Measurements from ENCODE around the gene XYLB.
"Not testable (repeated sequence)": the region's sequence is repeated elsewhere in the genome, so short reads cannot be mapped to it uniquely, and the experiment has no call there.

XYLB gene

GRCh38 chr3:38386992-38387750 lies 40.6 kb downstream of the XYLB start:
- in situ Hi-C loops (cut with MboI; ENCODE audit: low sequenced_read_pairs) = no loop called here

GRCh38 chr3:38387862-38388261 lies 41.3 kb downstream of the XYLB start:
- in situ Hi-C loops (cut with MboI; ENCODE audit: low sequenced_read_pairs) = no loop called here

- in situ Hi-C loops (cut with MboI; ENCODE audit: low sequenced_read_pairs) = no loop called here
Observed at GRCh38 chr3:38392604-38393163, 46.1 kb downstream of the XYLB start.

GRCh38 chr3:38396239-38396638 lies 49.7 kb downstream of the XYLB start:
- in situ Hi-C loops (cut with MboI; ENCODE audit: low sequenced_read_pairs) = no loop called here

GRCh38 chr3:38396861-38397260 lies 50.3 kb downstream of the XYLB start:
- in situ Hi-C loops (cut with MboI; ENCODE audit: low sequenced_read_pairs) = no loop called here

- in situ Hi-C loops (cut with MboI; ENCODE audit: low sequenced_read_pairs) = no loop called here
Observed at GRCh38 chr3:38397320-38397719, 50.7 kb downstream of the XYLB start.

- in situ Hi-C loops (cut with MboI; ENCODE audit: low sequenced_read_pairs) = no loop called here
Observed at GRCh38 chr3:38401246-38401962, 54.8 kb downstream of the XYLB start.

GRCh38 chr3:38404286-38404685 lies 57.7 kb downstream of the XYLB start:
- in situ Hi-C loops (cut with MboI; ENCODE audit: low sequenced_read_pairs) = no loop called here

- in situ Hi-C loops (cut with MboI; ENCODE audit: low sequenced_read_pairs) = no loop called here
Observed at GRCh38 chr3:38411591-38411990, 65.0 kb downstream of the XYLB start.

GRCh38 chr3:38420758-38421157 lies 74.2 kb downstream of the XYLB start:
- in situ Hi-C loops (cut with MboI; ENCODE audit: low sequenced_read_pairs) = not testable (repeated sequence)

- in situ Hi-C loops (cut with MboI; ENCODE audit: low sequenced_read_pairs) = no loop called here
Observed at GRCh38 chr3:38421679-38422336, 75.2 kb downstream of the XYLB start.

GRCh38 chr3:38426798-38427426 lies 80.3 kb downstream of the XYLB start:
- in situ Hi-C loops (cut with MboI; ENCODE audit: low sequenced_read_pairs) = not testable (repeated sequence)

- in situ Hi-C loops (cut with MboI; ENCODE audit: low sequenced_read_pairs) = not testable (repeated sequence)
Observed at GRCh38 chr3:38432871-38433658, 86.5 kb downstream of the XYLB start.

- in situ Hi-C loops (cut with MboI; ENCODE audit: low sequenced_read_pairs) = not testable (repeated sequence)
Observed at GRCh38 chr3:38433661-38434060, 87.1 kb downstream of the XYLB start.

- in situ Hi-C loops (cut with MboI; ENCODE audit: low sequenced_read_pairs) = not testable (repeated sequence)
Observed at GRCh38 chr3:38438436-38439069, 92.0 kb downstream of the XYLB start.

- in situ Hi-C loops (cut with MboI; ENCODE audit: low sequenced_read_pairs) = not testable (repeated sequence)
Observed at GRCh38 chr3:38443205-38443604, 96.6 kb downstream of the XYLB start.

- in situ Hi-C loops (cut with MboI; ENCODE audit: low sequenced_read_pairs) = no loop called here
Observed at GRCh38 chr3:38446085-38446686, 99.6 kb downstream of the XYLB start.

GRCh38 chr3:38446812-38447211 lies 100.2 kb downstream of the XYLB start:
- in situ Hi-C loops (cut with MboI; ENCODE audit: low sequenced_read_pairs) = no loop called here

- in situ Hi-C loops (cut with MboI; ENCODE audit: low sequenced_read_pairs) = no loop called here
Observed at GRCh38 chr3:38450853-38451252, 104.3 kb downstream of the XYLB start.
